H1 (cell line): Measurements from ENCODE around the gene PRMT3. TPM values are rescaled to one million over a fixed set of nuclear protein-coding genes. Genes with fewer than 3 reads are reported as not detected.

ENCODE experiments used
- CTCF ChIA-PET: fragments of 300-600 bp; sonication (Branson Sonifier 250); formaldehyde crosslinking; loops from one replicate; lab custom pipeline; 2021; ENCODE audit not compliant: partially characterized antibody; lab: Charles Lee
- POLR2A ChIA-PET: fragments of 300-600 bp; sonication (Branson Sonifier 250); formaldehyde crosslinking; loops from one replicate; lab custom pipeline; 2021; ENCODE audit warnings: inconsistent platforms; ENCODE audit not compliant: partially characterized antibody; lab: Charles Lee
- DNase-seq, 2 experiments: peaks; one replicate each; pipeline versions ENCODE4 v3.0.0 to v3.0.0-alpha.2; 2010 to 2022; ENCODE audit warnings: low spot score in 2 of 2, low read depth in 1 of 2, mixed read lengths in 1 of 2
- FAIRE-seq: peaks from 2 replicates; lab custom pipeline; 2011; peaks lifted over from hg19 to GRCh38; lab: Jason Lieb, UNC
- H2AFZ ChIP-seq: 2 replicates; pipeline ENCODE4 v1.8.1; 2012; ENCODE audit warnings: low read length, inconsistent platforms
- H2AK5ac ChIP-seq: 2 replicates; pipeline ENCODE4 v1.6.1; 2013; ENCODE audit warnings: low read depth, low read length
- H2BK120ac ChIP-seq: replicated peaks from 2 replicates; pipeline ENCODE3; 2013; ENCODE audit warnings: low read depth, low read length, inconsistent platforms
- H2BK12ac ChIP-seq: 2 replicates; pipeline ENCODE4 v1.6.1; 2013; ENCODE audit warnings: low read depth, low read length
- H2BK15ac ChIP-seq: 2 replicates; pipeline ENCODE4 v1.6.1; 2013; ENCODE audit warnings: low read length
- H2BK20ac ChIP-seq: 2 replicates; pipeline ENCODE4 v1.6.1; 2013; ENCODE audit warnings: low read length
- H2BK5ac ChIP-seq: 2 replicates; pipeline ENCODE4 v1.6.1; 2013; ENCODE audit warnings: low read depth, low read length
- H3K14ac ChIP-seq: 2 replicates; pipeline ENCODE4 v1.6.1; 2013; ENCODE audit warnings: inconsistent platforms; ENCODE audit not compliant: insufficient read length
- H3K18ac ChIP-seq: 2 replicates; pipeline ENCODE4 v1.6.1; 2013; ENCODE audit warnings: low read length; ENCODE audit errors: extremely low read depth
- H3K23ac ChIP-seq: 2 replicates; pipeline ENCODE4 v1.6.1; 2013; ENCODE audit warnings: inconsistent platforms; ENCODE audit not compliant: insufficient read length
- H3K23me2 ChIP-seq: 2 replicates; pipeline ENCODE4 v1.6.1; 2013; ENCODE audit warnings: low read depth, low read length
- H3K27ac ChIP-seq: 2 replicates; pipeline ENCODE4 v1.6.1; 2011; ENCODE audit warnings: low read depth, low read length, inconsistent platforms
- H3K27me3 ChIP-seq, 4 experiments: replicated peaks in 1 of 4; 1 replicate in 1 of 4; 2 replicates in 3 of 4; pipeline versions ENCODE4 v1.6.1 to v1.8.1; 2011 to 2013; ENCODE audit warnings: low read length in 3 of 4, mild to moderate bottlenecking in 3 of 4, inconsistent platforms in 2 of 4, mixed read lengths in 2 of 4, moderate library complexity in 1 of 4; ENCODE audit not compliant: control insufficient read depth in 3 of 4, insufficient read depth in 3 of 4; ENCODE audit errors: extremely low read depth in 1 of 4
- H3K36me3 ChIP-seq, 4 experiments: 2 replicates each; pipeline versions ENCODE4 v1.6.1 to v1.8.1; 2011 to 2013; ENCODE audit warnings: mild to moderate bottlenecking in 4 of 4, low read length in 3 of 4, moderate library complexity in 2 of 4, control low read depth in 1 of 4, inconsistent platforms in 1 of 4; ENCODE audit not compliant: insufficient read depth in 4 of 4, control insufficient read depth in 2 of 4
- H3K4ac ChIP-seq: replicated peaks from 2 replicates; pipeline ENCODE3; 2013; ENCODE audit warnings: low read length, low read depth, mixed read lengths, inconsistent platforms; ENCODE audit not compliant: insufficient read length
- H3K4me1 ChIP-seq, 4 experiments: replicated peaks in 1 of 4; 1 replicate in 1 of 4; 2 replicates in 3 of 4; pipeline versions ENCODE4 v1.6.1 to v1.8.1; 2011 to 2013; ENCODE audit warnings: low read length in 3 of 4, inconsistent platforms in 2 of 4, mixed read lengths in 1 of 4; ENCODE audit not compliant: insufficient read depth in 4 of 4, control insufficient read depth in 3 of 4
- H3K4me2 ChIP-seq, 2 experiments: 2 replicates each; pipeline versions ENCODE4 v1.6.1 to v1.8.1; 2011 to 2013; ENCODE audit warnings: low read depth in 2 of 2, low read length in 2 of 2, control low read depth in 1 of 2, inconsistent platforms in 1 of 2, mild to moderate bottlenecking in 1 of 2; ENCODE audit not compliant: insufficient read depth in 1 of 2
- H3K4me3 ChIP-seq, 4 experiments: fragments of 200-600, 300-600 bp in 1 of 4; sonication (generic), shearing (Covaris generic), sonication (Bioruptor Twin) in 1 of 4; 2 replicates each; pipeline versions ENCODE4 v1.5.1 to v1.8.1; 2011 to 2016; ENCODE audit warnings: low read length in 4 of 4, low read depth in 3 of 4, control low read depth in 2 of 4, inconsistent platforms in 2 of 4, mild to moderate bottlenecking in 2 of 4, mixed read lengths in 1 of 4, moderate library complexity in 1 of 4; ENCODE audit not compliant: insufficient read depth in 2 of 4; ENCODE audit errors: extremely low read depth in 1 of 4
- H3K56ac ChIP-seq: replicated peaks from 2 replicates; pipeline ENCODE3; 2013; ENCODE audit warnings: low read depth, mild to moderate bottlenecking, mixed read lengths, low read length, inconsistent platforms; ENCODE audit not compliant: insufficient read length
- H3K79me1 ChIP-seq: 2 replicates; pipeline ENCODE4 v1.6.1; 2013; ENCODE audit warnings: low read depth, low read length, control low read depth
- H3K79me2 ChIP-seq, 2 experiments: 2 replicates each; pipeline versions ENCODE4 v1.6.1 to v1.8.1; 2012 to 2013; ENCODE audit warnings: low read length in 2 of 2, mild to moderate bottlenecking in 2 of 2, inconsistent platforms in 1 of 2; ENCODE audit not compliant: insufficient read depth in 2 of 2, control insufficient read depth in 1 of 2
- H3K9ac ChIP-seq, 4 experiments: replicated peaks in 1 of 4; 1 replicate in 1 of 4; 2 replicates in 3 of 4; pipeline versions ENCODE4 v1.6.1 to v1.8.1; 2011 to 2013; ENCODE audit warnings: low read depth in 3 of 4, low read length in 3 of 4, control low read depth in 2 of 4, mild to moderate bottlenecking in 2 of 4, moderate library complexity in 2 of 4, inconsistent platforms in 1 of 4; ENCODE audit errors: extremely low read depth in 1 of 4
- H3K9me3 ChIP-seq, 2 experiments: 2 replicates each; pipeline versions ENCODE4 v1.6.1 to v1.8.1; 2012 to 2013; ENCODE audit warnings: mild to moderate bottlenecking in 2 of 2, moderate library complexity in 2 of 2, control low read depth in 1 of 2, inconsistent platforms in 1 of 2, low read depth in 1 of 2, low read length in 1 of 2, mixed read lengths in 1 of 2; ENCODE audit not compliant: insufficient read depth in 2 of 2
- H4K20me1 ChIP-seq, 2 experiments: replicated peaks in 1 of 2; 2 replicates each; pipeline versions ENCODE3 to v1.8.1; 2011 to 2013; ENCODE audit warnings: inconsistent platforms in 2 of 2, low read length in 2 of 2, mild to moderate bottlenecking in 1 of 2; ENCODE audit not compliant: insufficient read depth in 2 of 2, control insufficient read depth in 1 of 2
- H4K5ac ChIP-seq: 2 replicates; pipeline ENCODE4 v1.6.1; 2013; ENCODE audit warnings: low read length, low read depth, mixed read lengths, inconsistent platforms; ENCODE audit not compliant: insufficient read length
- H4K8ac ChIP-seq: 2 replicates; pipeline ENCODE4 v1.8.0; 2013; ENCODE audit warnings: mild to moderate bottlenecking, moderate library complexity, low read length, inconsistent platforms; ENCODE audit not compliant: insufficient read depth; ENCODE audit errors: extremely low read depth
- H4K91ac ChIP-seq: replicated peaks from 2 replicates; pipeline ENCODE3; 2013; ENCODE audit warnings: low read length, mixed read lengths, inconsistent platforms; ENCODE audit not compliant: insufficient read length
- CBX8 ChIP-seq: fragments of 300-800, 300-1000 bp; sonication (generic); IDR thresholded peaks from 2 replicates; pipeline ENCODE4 v1.7.1; 2016; ENCODE audit warnings: low read depth, low read length, borderline replicate concordance
- RAD21 ChIP-seq, 2 experiments: IDR thresholded peaks in 1 of 2; conservative IDR thresholded peaks in 1 of 2; 2 replicates each; pipeline ENCODE4 v1.6.1; 2011; ENCODE audit warnings: low read depth in 2 of 2, low read length in 2 of 2, improper control_type of control experiment in 1 of 2, inconsistent platforms in 1 of 2, mild to moderate bottlenecking in 1 of 2, moderate library complexity in 1 of 2
- WGBS, 2 experiments: shearing (Covaris generic) in 1 of 2; methylation state at CpG; one replicate each; pipeline versions ENCODE4 v1.1.6 to v1.1.7; 2013 to 2015; ENCODE audit warnings: low lambda C conversion rate in 2 of 2, mixed read lengths in 2 of 2, inconsistent platforms in 1 of 2, low coverage in 1 of 2, missing lambda C conversion rate in 1 of 2; ENCODE audit not compliant: insufficient replicate concordance in 2 of 2, insufficient coverage in 1 of 2, insufficient read length in 1 of 2; ENCODE audit errors: extremely low coverage in 1 of 2, missing lambda C conversion rate in 1 of 2; 5-methylcytosine and 5-hydroxymethylcytosine counted together
- polyA plus RNA-seq, 7 experiments: library from polyadenylated mRNA; depleted of rRNA in 3 of 7; stranded (reverse) in 5 of 7; unstranded in 2 of 7; fragments of >200 nt in 5 of 7; fragments of 200-250 nt in 2 of 7; gene quantifications; 1 replicate in 5 of 7; 2 replicates in 1 of 7; 4 replicates in 1 of 7; pipeline versions ENCODE4 v1.2.1 to v1.2.3, GENCODE V29; 2011 to 2013; ENCODE audit warnings: missing spikeins in 2 of 7, mixed read lengths in 2 of 7
- total RNA-seq: library from RNA; stranded (reverse); fragmentation: NEBNext Ultra II Directional; extraction: Animal tissue kit (Norgen Biotek cat#: 25700); gene quantifications from 2 replicates; pipeline ENCODE4 v1.2.1, GENCODE V29; 2021

Gene PRMT3
- total and polyA plus RNA-seq, 2 of the 8 experiments (the other 6 are each of a cell fraction or from before 2014, with no cell fraction given): 11.2 to 26.5 TPM

GRCh38 chr11:20529757-20530156, 142.2 kb downstream of the PRMT3 start:
- Histone ChIP-seq H4K20me1 (no peaks in the 10 kb centered on the region), H3K79me1 (no peaks in the 10 kb centered on the region), H2BK12ac (no peak overlapping the region), H4K91ac (no peak overlapping the region), H3K14ac (no peak overlapping the region), H3K36me3 (no peaks in the 10 kb centered on the region), H3K79me2 (no peaks in the 10 kb centered on the region), H3K27me3 (no peaks in the 10 kb centered on the region), H2BK15ac (no peak overlapping the region), H3K56ac (no peak overlapping the region), H2AK5ac (no peak overlapping the region), H3K4me1 (peaks cover 0 to 2% (median 0%) of the 10 kb centered on the region in 4 experiments; a peak in 1 of 7 replicates), H3K9ac (no peak overlapping the region), H2BK5ac (no peak overlapping the region), H4K8ac (no peak overlapping the region), H3K4me2 (no peak overlapping the region), H2AFZ (no peak overlapping the region), H3K9me3 (0 out of 4 replicates have a peak, but pooled peaks cover 0 to 2% of the 10 kb centered on the region in 2 experiments), H3K23ac (no peak overlapping the region), H3K27ac (no peak overlapping the region), H3K23me2 (no peaks in the 10 kb centered on the region), H3K4me3 (no peak overlapping the region), H2BK120ac (no peak overlapping the region), H3K4ac (no peak overlapping the region), H4K5ac (no peak overlapping the region), H3K18ac (no peak overlapping the region), H2BK20ac (no peak overlapping the region)
- ChIA-PET CTCF (interaction anchor here (0.6 to 0.9 kb wide), 3 partner anchors 11 to 402 kb away, joined by 3 to 4 read pairs (median 4); no protein-coding TSS in a partner anchor), POLR2A (no interaction called here)
- 77% methylated on average over 5 of the region's 5 CpGs; no CpG with 5 or more reads in 1 of the 2 experiments for WGBS, 2 experiments
- no peak for FAIRE-seq
- DNase-seq: no peak
- TF ChIP-seq CBX8: no peak
- peak in 1 of 2 experiments; percentile 32; a peak in 2 of 4 replicates for TF ChIP-seq RAD21 (IDR thresholded peaks at IDR 0.05 in 1 of 2, conservative IDR thresholded peaks at IDR 0.05 in 1 of 2; ENCODE audit: low read depth in 2 of 2, low read length in 2 of 2)
